TTC549 (cell line): ENCODE results near the gene MPL.
"Not testable (repeated sequence)": the region's sequence is repeated elsewhere in the genome, so short reads cannot be mapped to it uniquely, and the experiment has no call there.

ENCODE experiments used
- FAIRE-seq: peaks from 2 replicates; lab custom pipeline; 2012; peaks lifted over from hg19 to GRCh38; lab: Jason Lieb, UNC

MPL gene

GRCh38 chr1:43357251-43357650 is 19.6 kb downstream of the MPL start:
- FAIRE-seq = no peak

- FAIRE-seq = no peak
Observed at GRCh38 chr1:43358121-43358745, 20.6 kb downstream of the MPL start.

GRCh38 chr1:43358746-43359693 is 21.4 kb downstream of the MPL start, which contains the start of gene CDC20:
CDC20 (plus strand) TSS chr1:43358981; CDS start chr1:43359216, 235 bp downstream.
- peak; percentile 55 for FAIRE-seq

GRCh38 chr1:43359696-43360095 is 22.1 kb downstream of the MPL start:
- FAIRE-seq = no peak

- no peak for FAIRE-seq
Observed at GRCh38 chr1:43360616-43361015, 23.0 kb downstream of the MPL start.

- FAIRE-seq = no peak
Observed at GRCh38 chr1:43363283-43363934, 25.8 kb downstream of the MPL start.

GRCh38 chr1:43363935-43364525 is 26.4 kb downstream of the MPL start:
- FAIRE-seq = no peak

- no peak for FAIRE-seq
Observed at GRCh38 chr1:43365678-43366077, 28.1 kb downstream of the MPL start.

- FAIRE-seq = no peak
Observed at GRCh38 chr1:43366179-43366578, 28.6 kb downstream of the MPL start.

- FAIRE-seq = no peak
Observed at GRCh38 chr1:43366601-43367025, 29.0 kb downstream of the MPL start.

GRCh38 chr1:43367026-43367903 is 29.6 kb downstream of the MPL start:
- no peak for FAIRE-seq

- no peak for FAIRE-seq
Observed at GRCh38 chr1:43367904-43368645, 30.5 kb downstream of the MPL start, which contains the start of gene ELOVL1. ELOVL1 (minus strand) TSS chr1:43368011; CDS start chr1:43365609, 2,402 bp downstream.

- FAIRE-seq = no peak
Observed at GRCh38 chr1:43368646-43369020, 31.0 kb downstream of the MPL start.

- FAIRE-seq = not testable (repeated sequence)
Observed at GRCh38 chr1:43369779-43370178, 32.2 kb downstream of the MPL start.

GRCh38 chr1:43370564-43370963 is 32.9 kb downstream of the MPL start:
- no peak for FAIRE-seq

- FAIRE-seq = no peak
Observed at GRCh38 chr1:43372172-43372571, 34.6 kb downstream of the MPL start.

- FAIRE-seq = no peak
Observed at GRCh38 chr1:43373066-43373940, 35.7 kb downstream of the MPL start.

GRCh38 chr1:43376723-43377235 is 39.2 kb downstream of the MPL start:
- FAIRE-seq = no peak

GRCh38 chr1:43377831-43378230 is 40.2 kb downstream of the MPL start:
- no peak for FAIRE-seq
